HepG2 (cell line): ENCODE data around the gene CTSS. TPM values are rescaled to one million over a fixed set of nuclear protein-coding genes. Genes with fewer than 3 reads are reported as not detected.

Experiments used
- ATAC-seq: fragments of 200-7000 bp; cut with Tn5 transposase; 3 replicates; pipeline ENCODE4 v1.9.1; 2020; ENCODE audit warnings: mild to moderate bottlenecking, moderate library complexity
- BruUV-seq: library from RNA; stranded (reverse); fragments of 400-500 nt; replicated peaks from 2 replicates; lab custom pipeline; 2021; lab: Mats Ljungman, UMichigan
- CTCF ChIA-PET: fragments of 300-600 bp; formaldehyde crosslinking; extraction: SDS; loops from one replicate; lab custom pipeline; 2021; ENCODE audit warnings: low total read pairs, inconsistent platforms, low intra/inter-chr PET ratio; lab: Yijun Ruan, JAX
- POLR2A ChIA-PET: fragments of 350-600 bp; sonication (Branson Sonifier 250); formaldehyde crosslinking; loops from one replicate; lab custom pipeline; 2020; ENCODE audit warnings: antibody characterized with exemption, inconsistent platforms; lab: Yijun Ruan, JAX
- DNase-seq: peaks from one replicate; pipeline ENCODE4 v3.0.0-alpha.2; 2015; ENCODE audit warnings: low spot score
- FAIRE-seq: peaks from 3 replicates; lab custom pipeline; 2011; peaks lifted over from hg19 to GRCh38; lab: Jason Lieb, UNC
- H2AFZ ChIP-seq: one replicate; pipeline ENCODE4 v1.6.1; 2011; ENCODE audit warnings: low read length, inconsistent platforms
- H3K27ac ChIP-seq: fragments of 300-600 bp; 3 replicates; pipeline ENCODE4 v1.8.0; 2011; ENCODE audit warnings: mixed run types, mild to moderate bottlenecking, mixed read lengths, low read length, inconsistent platforms; ENCODE audit not compliant: insufficient read depth; ENCODE audit errors: extremely low read length
- H3K27me3 ChIP-seq, 2 experiments: fragments of 200-600 bp in 1 of 2; 2 replicates in 1 of 2; 3 replicates in 1 of 2; pipeline versions ENCODE4 v1.6.0 to v1.8.0; 2011; ENCODE audit warnings: low read length in 2 of 2, mild to moderate bottlenecking in 2 of 2, moderate library complexity in 2 of 2, inconsistent platforms in 1 of 2; ENCODE audit not compliant: insufficient read depth in 2 of 2, control insufficient read depth in 1 of 2
- H3K36me3 ChIP-seq, 2 experiments: fragments of 200-600 bp in 1 of 2; replicated peaks in 1 of 2; 2 replicates in 1 of 2; 3 replicates in 1 of 2; pipeline versions ENCODE4 v1.5.1 to v1.8.0; 2011; ENCODE audit warnings: low read length in 2 of 2, inconsistent platforms in 1 of 2; ENCODE audit not compliant: insufficient read depth in 2 of 2, control insufficient read depth in 1 of 2
- H3K4me1 ChIP-seq: 2 replicates; pipeline ENCODE4 v1.5.1; 2012; ENCODE audit warnings: low read length, inconsistent platforms; ENCODE audit not compliant: insufficient read depth
- H3K4me2 ChIP-seq: 2 replicates; pipeline ENCODE4 v1.6.0; 2011; ENCODE audit warnings: low read depth, low read length, inconsistent platforms
- H3K4me3 ChIP-seq, 3 experiments: fragments of 200-600 bp in 1 of 3; sonication (generic), shearing (Covaris generic) in 1 of 3; replicated peaks in 1 of 3; 2 replicates each; pipeline ENCODE4 v1.5.1; 2011 to 2016; ENCODE audit warnings: low read length in 3 of 3, inconsistent platforms in 2 of 3, low read depth in 2 of 3, mild to moderate bottlenecking in 2 of 3, control low read depth in 1 of 3, mixed read lengths in 1 of 3; ENCODE audit not compliant: insufficient read depth in 1 of 3
- H3K79me2 ChIP-seq: one replicate; pipeline ENCODE4 v1.6.1; 2011; ENCODE audit warnings: low read length, inconsistent platforms; ENCODE audit not compliant: insufficient read depth
- H3K9ac ChIP-seq: 2 replicates; pipeline ENCODE4 v1.6.0; 2011; ENCODE audit warnings: mild to moderate bottlenecking, low read depth, low read length, inconsistent platforms; ENCODE audit not compliant: insufficient read depth
- H3K9me3 ChIP-seq: 2 replicates; pipeline ENCODE4 v1.5.1; 2012; ENCODE audit warnings: mild to moderate bottlenecking, low read length
- H4K20me1 ChIP-seq: 2 replicates; pipeline ENCODE4 v1.6.0; 2011; ENCODE audit warnings: inconsistent platforms, mild to moderate bottlenecking, low read length, moderate library complexity; ENCODE audit not compliant: insufficient read depth
- ASH2L ChIP-seq: fragments of 300-600, 200-600 bp; sonication (generic); IDR thresholded peaks from 2 replicates; pipeline ENCODE4 v1.7.0; 2017; ENCODE audit warnings: low read depth, mild to moderate bottlenecking, moderate library complexity, mixed read lengths, low read length; ENCODE audit not compliant: insufficient read length
- MED8 ChIP-seq: sonication (generic); formaldehyde crosslinking; IDR thresholded peaks from 2 replicates; pipeline ENCODE4 v1.8.1; 2023; ENCODE audit warnings: mild to moderate bottlenecking, missing genetic modification reagents; ENCODE audit not compliant: insufficient replicate concordance
- MIXL1 ChIP-seq: IDR thresholded peaks from 2 replicates; pipeline ENCODE4 v1.6.1; 2016
- MZF1 ChIP-seq: sonication (generic); formaldehyde crosslinking; IDR thresholded peaks from 2 replicates; pipeline ENCODE4 v1.8.1; 2023; ENCODE audit warnings: mild to moderate bottlenecking, missing genetic modification reagents, borderline replicate concordance
- RFXAP ChIP-seq: sonication (generic); formaldehyde crosslinking; IDR thresholded peaks from 2 replicates; pipeline ENCODE4 v1.4.0; 2020; ENCODE audit warnings: missing genetic modification reagents, borderline replicate concordance
- XRCC5 ChIP-seq: fragments of 200-400 bp; formaldehyde crosslinking; optimal IDR thresholded peaks from 2 replicates; pipeline ENCODE3; 2017; ENCODE audit warnings: mild to moderate bottlenecking, low read length
- ZFY ChIP-seq: sonication (generic); formaldehyde crosslinking; IDR thresholded peaks from 2 replicates; pipeline ENCODE4 v1.4.0; 2020; ENCODE audit warnings: missing genetic modification reagents
- ZNF605 ChIP-seq: sonication (generic); formaldehyde crosslinking; IDR thresholded peaks from 2 replicates; pipeline ENCODE4 v1.8.0; 2022; ENCODE audit warnings: mild to moderate bottlenecking, missing genetic modification reagents
- ZNF777 ChIP-seq: sonication (generic); formaldehyde crosslinking; IDR thresholded peaks from 2 replicates; pipeline ENCODE4 v1.4.0; 2020; ENCODE audit warnings: missing genetic modification reagents
- WGBS: methylation state at CpG from one replicate; pipeline ENCODE4 v1.1.6; 2017; ENCODE audit warnings: low lambda C conversion rate; 5-methylcytosine and 5-hydroxymethylcytosine counted together
- in situ Hi-C: cut with HindIII; loops from 2 replicates; pipeline ENCODE4 v1.10.0; 2017; ENCODE audit warnings: low pct_unique_long_range_greater_than_20kb; ENCODE audit not compliant: extremely low pct_ligation_motif_present
- intact Hi-C: fragments of 100-400 bp; cut with micrococcal nuclease; formaldehyde crosslinking; loops from one replicate; pipeline ENCODE4 v1.10.0; 2022; ENCODE audit not compliant: unreplicated experiment
- polyA plus RNA-seq, 8 experiments: library from polyadenylated mRNA; depleted of rRNA in 3 of 8; stranded (reverse) in 7 of 8; unstranded in 1 of 8; fragments of >200 nt; fragmentation: Illumina TruSeq in 4 of 8; extraction: Trizol in 4 of 8; gene quantifications; 2 replicates each; pipeline versions ENCODE4 v1.2.1 to v1.2.3, GENCODE V29; 2011 to 2016; ENCODE audit warnings: low read depth in 4 of 8, missing spikeins in 1 of 8, mixed read lengths in 1 of 8; ENCODE audit not compliant: insufficient read depth in 1 of 8
- total RNA-seq, 5 experiments: library from RNA; depleted of rRNA; stranded (reverse); fragments of >200 nt; fragmentation: Illumina TruSeq; extraction: Trizol; gene quantifications; 2 replicates each; pipeline ENCODE4 v1.2.3, GENCODE V29; 2016; ENCODE audit warnings: low read depth in 1 of 5
- TF ChIP-seq, protein P1 (sequence below), 2 experiments: fragments of 450-650 bp in 1 of 2; sonication (generic) in 1 of 2; formaldehyde crosslinking in 1 of 2; IDR thresholded peaks; 2 replicates each; pipeline versions ENCODE4 v1.6.1 to v1.8.0; 2016 to 2022; ENCODE audit warnings: antibody characterized with exemption in 1 of 2, mild to moderate bottlenecking in 1 of 2, missing genetic modification reagents in 1 of 2
- TF ChIP-seq, protein P2 (sequence below): sonication (generic); formaldehyde crosslinking; IDR thresholded peaks from 2 replicates; pipeline ENCODE4 v1.5.0; 2020; ENCODE audit warnings: mild to moderate bottlenecking, missing genetic modification reagents, moderate library complexity
- TF ChIP-seq, protein P3 (sequence below): sonication (generic); formaldehyde crosslinking; IDR thresholded peaks from 2 replicates; pipeline ENCODE4 v1.5.1; 2020; ENCODE audit warnings: mild to moderate bottlenecking, missing genetic modification reagents, borderline replicate concordance

The CTSS gene
- total and polyA plus RNA-seq, 2 of the 13 experiments (the other 11 are each of a cell fraction or from before 2014, with no cell fraction given): 0.33 to 1.0 TPM

DNA sequence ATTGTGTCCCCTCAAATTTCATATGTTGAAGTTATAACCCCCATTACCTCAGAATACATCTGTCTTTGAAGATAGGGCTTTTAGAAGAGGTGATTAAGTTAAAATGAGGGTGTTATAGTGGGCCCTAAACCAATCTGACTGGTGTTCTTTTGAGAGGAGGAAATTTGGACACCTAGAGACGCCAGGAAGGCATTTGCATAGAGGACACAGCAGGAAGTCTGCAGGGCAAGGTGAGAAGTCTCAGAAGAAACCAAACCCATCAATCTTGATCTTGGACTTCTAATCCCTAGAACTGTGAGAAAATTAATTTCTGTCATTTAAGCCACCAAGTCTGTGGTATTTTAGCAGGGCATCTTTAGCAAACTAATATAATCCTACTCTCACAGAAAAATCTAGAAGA is 81.7 kb downstream of the CTSS start:
- POLR2A ChIA-PET: no interaction called here
- no peaks in the 10 kb centered on the region for H3K79me2 ChIP-seq
- TF ChIP-seq MZF1 (CRISPR knock-in tag) (no peak), MED8 (CRISPR knock-in tag) (no peak), XRCC5 (no peak), ASH2L (no peak), RFXAP (CRISPR knock-in tag) (no peak), ZFY (CRISPR knock-in tag) (no peak), MIXL1 (CRISPR knock-in tag) (no peak), ZNF777 (CRISPR knock-in tag) (no peak), ZNF605 (CRISPR knock-in tag) (no peak)
- TF ChIP-seq, protein P1, sequence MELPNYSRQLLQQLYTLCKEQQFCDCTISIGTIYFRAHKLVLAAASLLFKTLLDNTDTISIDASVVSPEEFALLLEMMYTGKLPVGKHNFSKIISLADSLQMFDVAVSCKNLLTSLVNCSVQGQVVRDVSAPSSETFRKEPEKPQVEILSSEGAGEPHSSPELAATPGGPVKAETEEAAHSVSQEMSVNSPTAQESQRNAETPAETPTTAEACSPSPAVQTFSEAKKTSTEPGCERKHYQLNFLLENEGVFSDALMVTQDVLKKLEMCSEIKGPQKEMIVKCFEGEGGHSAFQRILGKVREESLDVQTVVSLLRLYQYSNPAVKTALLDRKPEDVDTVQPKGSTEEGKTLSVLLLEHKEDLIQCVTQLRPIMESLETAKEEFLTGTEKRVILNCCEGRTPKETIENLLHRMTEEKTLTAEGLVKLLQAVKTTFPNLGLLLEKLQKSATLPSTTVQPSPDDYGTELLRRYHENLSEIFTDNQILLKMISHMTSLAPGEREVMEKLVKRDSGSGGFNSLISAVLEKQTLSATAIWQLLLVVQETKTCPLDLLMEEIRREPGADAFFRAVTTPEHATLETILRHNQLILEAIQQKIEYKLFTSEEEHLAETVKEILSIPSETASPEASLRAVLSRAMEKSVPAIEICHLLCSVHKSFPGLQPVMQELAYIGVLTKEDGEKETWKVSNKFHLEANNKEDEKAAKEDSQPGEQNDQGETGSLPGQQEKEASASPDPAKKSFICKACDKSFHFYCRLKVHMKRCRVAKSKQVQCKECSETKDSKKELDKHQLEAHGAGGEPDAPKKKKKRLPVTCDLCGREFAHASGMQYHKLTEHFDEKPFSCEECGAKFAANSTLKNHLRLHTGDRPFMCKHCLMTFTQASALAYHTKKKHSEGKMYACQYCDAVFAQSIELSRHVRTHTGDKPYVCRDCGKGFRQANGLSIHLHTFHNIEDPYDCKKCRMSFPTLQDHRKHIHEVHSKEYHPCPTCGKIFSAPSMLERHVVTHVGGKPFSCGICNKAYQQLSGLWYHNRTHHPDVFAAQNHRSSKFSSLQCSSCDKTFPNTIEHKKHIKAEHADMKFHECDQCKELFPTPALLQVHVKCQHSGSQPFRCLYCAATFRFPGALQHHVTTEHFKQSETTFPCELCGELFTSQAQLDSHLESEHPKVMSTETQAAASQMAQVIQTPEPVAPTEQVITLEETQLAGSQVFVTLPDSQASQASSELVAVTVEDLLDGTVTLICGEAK (IDR thresholded peaks at IDR 0.05): no peak
- TF ChIP-seq, protein P1 (CRISPR knock-in tag; IDR thresholded peaks at IDR 0.05): no peak
- TF ChIP-seq, protein P2, sequence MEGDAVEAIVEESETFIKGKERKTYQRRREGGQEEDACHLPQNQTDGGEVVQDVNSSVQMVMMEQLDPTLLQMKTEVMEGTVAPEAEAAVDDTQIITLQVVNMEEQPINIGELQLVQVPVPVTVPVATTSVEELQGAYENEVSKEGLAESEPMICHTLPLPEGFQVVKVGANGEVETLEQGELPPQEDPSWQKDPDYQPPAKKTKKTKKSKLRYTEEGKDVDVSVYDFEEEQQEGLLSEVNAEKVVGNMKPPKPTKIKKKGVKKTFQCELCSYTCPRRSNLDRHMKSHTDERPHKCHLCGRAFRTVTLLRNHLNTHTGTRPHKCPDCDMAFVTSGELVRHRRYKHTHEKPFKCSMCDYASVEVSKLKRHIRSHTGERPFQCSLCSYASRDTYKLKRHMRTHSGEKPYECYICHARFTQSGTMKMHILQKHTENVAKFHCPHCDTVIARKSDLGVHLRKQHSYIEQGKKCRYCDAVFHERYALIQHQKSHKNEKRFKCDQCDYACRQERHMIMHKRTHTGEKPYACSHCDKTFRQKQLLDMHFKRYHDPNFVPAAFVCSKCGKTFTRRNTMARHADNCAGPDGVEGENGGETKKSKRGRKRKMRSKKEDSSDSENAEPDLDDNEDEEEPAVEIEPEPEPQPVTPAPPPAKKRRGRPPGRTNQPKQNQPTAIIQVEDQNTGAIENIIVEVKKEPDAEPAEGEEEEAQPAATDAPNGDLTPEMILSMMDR: no peak
- TF ChIP-seq, protein P3, sequence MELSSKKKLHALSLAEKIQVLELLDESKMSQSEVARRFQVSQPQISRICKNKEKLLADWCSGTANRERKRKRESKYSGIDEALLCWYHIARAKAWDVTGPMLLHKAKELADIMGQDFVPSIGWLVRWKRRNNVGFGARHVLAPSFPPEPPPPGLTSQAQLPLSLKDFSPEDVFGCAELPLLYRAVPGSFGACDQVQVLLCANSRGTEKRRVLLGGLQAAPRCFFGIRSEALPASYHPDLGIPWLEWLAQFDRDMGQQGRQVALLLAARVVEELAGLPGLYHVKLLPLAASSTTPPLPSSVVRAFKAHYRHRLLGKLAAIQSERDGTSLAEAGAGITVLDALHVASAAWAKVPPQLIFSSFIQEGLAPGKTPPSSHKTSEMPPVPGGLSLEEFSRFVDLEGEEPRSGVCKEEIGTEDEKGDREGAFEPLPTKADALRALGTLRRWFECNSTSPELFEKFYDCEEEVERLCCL (CRISPR knock-in tag): no peak

More for the DNA sequence above, 81.7 kb downstream of the CTSS start:
- FAIRE-seq: no peak
- no TSS peak for BruUV-seq
- no peak for ATAC-seq
- no peak overlapping the region for H3K4me3 ChIP-seq
- intact Hi-C loops: no loop called here
- H2AFZ ChIP-seq: no peak overlapping the region
- DNase-seq: no peak
- no peak overlapping the region for H3K4me2 ChIP-seq
- WGBS: 92% methylated on average over 1 of the region's 1 CpG
- H3K36me3 ChIP-seq: peaks cover 0 to 20% of the 10 kb centered on the region in 2 experiments; a peak in 4 of 5 replicates
- H3K9ac ChIP-seq: no peak overlapping the region
- CTCF ChIA-PET: no interaction called here
- no peaks in the 10 kb centered on the region for H4K20me1 ChIP-seq
- in situ Hi-C loops: no loop called here
- no peaks in the 10 kb centered on the region for H3K9me3 ChIP-seq
- H3K27ac ChIP-seq: no peak overlapping the region
- H3K4me1 ChIP-seq: no peaks in the 10 kb centered on the region
- H3K27me3 ChIP-seq: no peaks in the 10 kb centered on the region
